GM10847 (cell line): ENCODE measurements around the gene SDCCAG8.

Experiments
- POLR2A ChIP-seq: IDR thresholded peaks from 2 replicates; pipeline ENCODE4 v1.6.1; 2011; ENCODE audit not compliant: insufficient read length; ENCODE audit errors: extremely low read depth

The SDCCAG8 gene

DNA sequence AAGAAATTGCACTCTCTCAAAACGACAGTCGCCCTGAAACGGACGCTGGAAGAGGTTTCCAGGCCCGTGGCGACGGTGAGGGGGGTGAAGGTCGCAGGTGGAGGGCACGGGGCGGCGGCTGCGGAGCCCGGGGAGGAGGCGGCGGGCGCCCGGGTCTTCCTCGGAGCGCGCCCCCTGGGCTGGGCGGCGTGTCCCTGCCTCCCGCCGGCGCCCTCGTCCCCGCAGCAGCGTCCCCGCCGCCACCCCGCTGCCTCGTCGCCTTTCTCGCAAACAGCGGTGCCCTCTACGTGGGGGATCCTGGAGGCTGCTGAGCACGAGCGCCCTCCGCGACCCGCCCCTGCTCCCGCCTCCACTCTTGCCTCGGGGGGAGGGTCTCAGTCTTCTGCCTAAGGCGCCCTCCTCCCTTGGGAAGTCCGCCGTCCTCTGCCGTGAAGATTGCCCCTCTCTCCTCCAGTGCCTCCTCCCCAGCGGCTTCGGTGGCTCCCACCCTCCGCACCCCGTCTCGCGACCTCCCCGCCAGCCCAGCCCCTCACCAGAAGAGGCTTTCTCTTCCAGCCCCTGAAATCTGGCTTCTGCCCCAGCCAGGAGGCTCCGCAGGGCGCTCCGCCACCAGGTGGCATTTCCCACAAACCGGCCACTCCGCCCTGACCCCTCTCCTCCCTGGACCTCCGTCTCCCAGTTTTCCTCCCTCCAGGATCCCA is 227.4 kb downstream of the SDCCAG8 start:
- TF ChIP-seq POLR2A, result no peak

DNA sequence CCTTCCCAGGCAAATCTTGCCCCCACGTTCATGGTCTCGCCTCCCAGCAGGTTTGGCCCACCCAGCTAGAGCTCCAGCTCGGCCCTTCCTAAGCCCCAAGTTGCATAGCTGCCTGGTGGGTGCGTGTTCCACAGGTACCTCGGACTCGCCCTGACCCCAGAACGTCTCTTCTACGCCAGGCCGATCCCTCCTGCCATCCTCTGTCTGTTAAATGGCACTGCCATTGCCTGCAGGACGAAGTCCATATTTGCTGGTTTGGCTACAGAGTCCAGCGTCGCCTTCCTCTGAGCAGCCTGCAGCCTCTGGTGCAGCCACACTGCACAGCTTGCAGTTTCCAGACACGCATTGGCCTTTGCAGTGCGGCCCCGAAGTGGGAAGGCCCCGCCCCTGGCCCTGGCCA is 228.1 kb downstream of the SDCCAG8 start:
- no peak for TF ChIP-seq POLR2A

GRCh38 chr1:243487036-243487648 is 231.3 kb downstream of the SDCCAG8 start:
- no peak for TF ChIP-seq POLR2A

- no peak for TF ChIP-seq POLR2A
Measured at GRCh38 chr1:243487649-243488227, 231.9 kb downstream of the SDCCAG8 start.

- TF ChIP-seq POLR2A, result no peak
Measured at GRCh38 chr1:243488459-243489157, 232.8 kb downstream of the SDCCAG8 start.

DNA sequence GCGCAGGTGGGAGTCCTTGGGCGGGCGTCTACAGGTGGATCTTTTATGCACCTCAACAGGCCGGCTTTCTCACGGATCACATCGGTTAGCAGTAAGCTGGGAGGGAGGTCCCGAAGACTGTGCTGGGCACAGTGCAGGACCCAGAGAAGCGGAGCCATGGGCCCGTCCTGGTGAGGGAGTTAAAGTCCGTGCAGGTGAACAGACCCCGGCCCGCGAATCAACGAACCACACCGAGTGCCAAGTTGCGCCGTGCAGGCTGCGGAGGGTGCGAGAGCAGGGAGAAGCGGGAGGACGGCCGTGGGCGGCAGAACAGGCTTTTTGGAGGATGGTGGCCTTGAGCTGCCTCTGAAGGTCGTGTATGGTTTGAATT is 233.3 kb downstream of the SDCCAG8 start:
- no peak for TF ChIP-seq POLR2A

DNA sequence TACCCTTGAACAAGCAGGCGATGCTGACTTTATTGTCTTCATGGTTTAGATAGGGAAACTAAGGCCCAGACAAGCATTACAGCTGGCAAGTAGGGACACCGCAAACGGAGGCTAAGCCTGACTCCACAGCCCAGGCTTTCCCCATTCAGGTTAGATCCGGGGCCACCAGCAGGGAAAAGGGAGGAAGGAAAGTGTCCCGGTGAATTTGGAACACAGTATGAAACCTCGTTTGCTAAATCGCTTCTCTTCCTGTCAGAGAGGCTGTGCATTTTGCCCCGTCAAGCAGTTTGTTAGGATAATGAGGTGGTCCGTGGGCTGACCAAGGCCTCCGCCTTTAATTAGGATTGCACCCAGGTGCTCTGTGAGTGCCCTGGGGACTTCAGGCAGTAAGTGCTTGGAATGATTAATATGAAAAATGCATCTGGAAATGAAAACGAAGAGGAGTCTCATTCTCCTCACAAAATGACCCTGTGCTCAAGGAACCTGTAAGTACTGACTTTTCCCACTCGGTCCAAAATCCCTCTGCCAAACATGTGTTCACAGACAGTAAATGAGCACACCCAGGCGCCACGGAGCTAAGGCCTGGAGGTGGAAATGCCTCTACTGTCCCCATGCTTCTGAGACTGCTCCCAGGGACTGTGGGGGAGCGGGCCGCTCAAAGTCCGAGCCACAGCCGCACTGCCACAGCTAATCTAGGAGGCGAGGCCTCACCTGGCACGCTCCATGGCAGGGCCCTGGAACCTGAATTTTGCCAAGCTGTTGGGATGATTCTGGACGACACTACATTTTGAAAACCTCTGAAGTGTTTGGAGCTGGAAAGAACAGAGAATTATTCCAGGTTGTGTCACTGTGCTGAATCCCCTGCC is 234.1 kb downstream of the SDCCAG8 start:
- TF ChIP-seq POLR2A, result no peak

- no peak for TF ChIP-seq POLR2A
Measured at GRCh38 chr1:243490748-243491686, 235.2 kb downstream of the SDCCAG8 start.

- no peak for TF ChIP-seq POLR2A
Measured at GRCh38 chr1:243493156-243494129, 237.6 kb downstream of the SDCCAG8 start.

- no peak for TF ChIP-seq POLR2A
Measured at GRCh38 chr1:243494741-243495431, 239.0 kb downstream of the SDCCAG8 start.

DNA sequence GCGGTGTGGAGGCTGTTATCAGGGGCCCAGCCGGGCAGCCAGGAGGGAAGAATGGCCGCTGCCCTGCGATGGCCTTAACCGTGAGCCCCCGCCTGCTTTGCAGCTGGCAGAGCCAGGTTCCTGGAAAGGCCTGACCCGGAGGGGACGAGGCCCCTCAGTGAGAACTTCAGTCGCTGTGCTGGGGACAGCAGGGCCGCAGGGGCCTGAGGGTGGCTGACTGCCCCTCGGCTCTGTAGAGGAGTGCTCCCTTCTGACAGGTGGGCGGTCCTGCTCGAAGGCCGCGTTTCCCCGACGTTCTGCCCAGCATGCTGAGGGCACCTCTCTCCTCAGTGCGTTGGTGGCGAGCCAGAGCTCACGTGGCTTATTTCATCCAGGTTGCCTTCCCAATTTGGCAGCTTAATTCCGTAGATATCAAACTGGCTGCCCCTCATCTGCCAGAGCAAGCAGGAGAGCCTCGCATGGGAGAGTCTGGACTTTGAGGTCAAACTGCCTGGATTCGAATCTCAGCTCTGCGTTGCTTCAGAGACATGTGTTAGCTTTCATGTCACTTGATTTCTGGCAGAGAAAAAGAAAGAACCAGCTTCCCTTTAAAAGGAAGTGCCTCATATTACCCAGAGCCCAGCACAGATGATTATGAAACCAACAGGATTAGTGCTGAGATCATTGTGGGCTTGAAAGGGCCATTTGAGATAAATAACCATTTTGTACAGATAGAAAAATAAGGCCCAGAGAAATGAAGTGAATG is 239.8 kb downstream of the SDCCAG8 start:
- TF ChIP-seq POLR2A, result no peak
